ENCODE results near the gene TMTC2.

DNA sequence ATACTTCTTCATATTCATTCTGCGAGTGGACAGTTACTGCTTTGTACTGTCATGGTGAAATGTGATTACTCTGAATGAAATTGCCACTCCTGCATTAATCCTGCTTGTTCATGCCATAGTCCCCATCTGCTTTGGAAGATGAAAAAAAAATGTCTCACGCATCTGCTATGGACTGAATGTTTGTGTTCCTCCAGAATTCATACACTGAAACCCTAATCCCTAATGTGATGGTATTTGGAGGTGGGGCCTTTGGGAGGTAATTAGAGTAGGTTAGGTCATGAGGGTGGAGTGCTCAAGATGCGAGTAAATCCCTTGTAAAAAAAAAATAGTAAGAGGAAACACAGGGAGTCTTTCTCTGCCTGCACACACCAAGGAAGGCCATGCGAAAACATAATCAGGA lies 427.2 kb downstream of the TMTC2 start:
- TF ChIP-seq, protein P1, sequence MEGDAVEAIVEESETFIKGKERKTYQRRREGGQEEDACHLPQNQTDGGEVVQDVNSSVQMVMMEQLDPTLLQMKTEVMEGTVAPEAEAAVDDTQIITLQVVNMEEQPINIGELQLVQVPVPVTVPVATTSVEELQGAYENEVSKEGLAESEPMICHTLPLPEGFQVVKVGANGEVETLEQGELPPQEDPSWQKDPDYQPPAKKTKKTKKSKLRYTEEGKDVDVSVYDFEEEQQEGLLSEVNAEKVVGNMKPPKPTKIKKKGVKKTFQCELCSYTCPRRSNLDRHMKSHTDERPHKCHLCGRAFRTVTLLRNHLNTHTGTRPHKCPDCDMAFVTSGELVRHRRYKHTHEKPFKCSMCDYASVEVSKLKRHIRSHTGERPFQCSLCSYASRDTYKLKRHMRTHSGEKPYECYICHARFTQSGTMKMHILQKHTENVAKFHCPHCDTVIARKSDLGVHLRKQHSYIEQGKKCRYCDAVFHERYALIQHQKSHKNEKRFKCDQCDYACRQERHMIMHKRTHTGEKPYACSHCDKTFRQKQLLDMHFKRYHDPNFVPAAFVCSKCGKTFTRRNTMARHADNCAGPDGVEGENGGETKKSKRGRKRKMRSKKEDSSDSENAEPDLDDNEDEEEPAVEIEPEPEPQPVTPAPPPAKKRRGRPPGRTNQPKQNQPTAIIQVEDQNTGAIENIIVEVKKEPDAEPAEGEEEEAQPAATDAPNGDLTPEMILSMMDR (IDR thresholded peaks at IDR 0.05; ENCODE audit: low read depth, low read length): no peak
- TF ChIP-seq EZH2phosphoT487 (IDR thresholded peaks at IDR 0.05; ENCODE audit: low read depth): no peak
